CD1c-positive myeloid dendritic cell (primary cell): ENCODE results near the gene MAPK4.
"Not testable (repeated sequence)": the region's sequence is repeated elsewhere in the genome, so short reads cannot be mapped to it uniquely, and the experiment has no call there.

Source experiments
- DNase-seq: peaks from one replicate; pipeline ENCODE4 v3.0.0-alpha.2; 2016; ENCODE audit errors: extremely low spot score

Gene MAPK4

DNA sequence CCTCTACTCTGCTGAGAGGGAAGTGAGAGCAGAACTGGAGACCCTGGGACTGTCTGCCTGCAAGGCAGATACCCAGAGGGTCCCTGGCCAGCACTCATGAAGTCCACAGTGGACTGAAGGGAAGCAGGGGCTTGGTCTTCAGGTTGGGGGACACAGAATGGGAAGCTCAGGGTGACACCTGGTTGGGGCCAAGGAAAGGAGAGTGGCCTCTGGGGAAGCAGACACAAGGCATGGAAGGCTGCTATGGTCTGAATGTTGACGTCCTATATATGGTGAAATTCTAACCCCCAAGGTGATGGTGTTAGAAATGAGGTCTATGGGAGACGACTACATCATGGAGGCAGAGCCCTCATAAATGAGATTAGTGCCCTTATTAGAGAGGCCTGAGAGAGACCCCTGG, 190.7 kb downstream of the MAPK4 start:
- DNase-seq = no peak

DNA sequence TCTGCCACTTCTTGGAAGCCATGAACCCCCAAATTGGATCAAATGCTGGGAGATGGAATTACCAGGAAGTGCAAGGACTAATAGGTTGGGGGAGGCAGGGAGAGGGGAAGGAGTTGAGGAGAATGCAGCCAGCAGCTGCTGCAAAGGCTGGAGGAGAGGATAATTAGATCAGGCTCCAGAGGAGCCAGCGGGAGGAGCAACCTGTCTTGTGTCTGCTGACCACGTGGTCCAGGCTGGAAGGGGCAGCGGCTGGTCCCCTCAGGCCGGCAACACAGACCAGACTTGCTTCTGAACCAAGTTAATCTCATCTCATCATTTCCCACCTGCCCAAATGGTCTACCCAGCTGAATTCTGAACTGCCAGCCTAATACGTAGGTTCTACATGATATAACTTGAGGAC, 191.6 kb downstream of the MAPK4 start:
- no peak for DNase-seq

DNA sequence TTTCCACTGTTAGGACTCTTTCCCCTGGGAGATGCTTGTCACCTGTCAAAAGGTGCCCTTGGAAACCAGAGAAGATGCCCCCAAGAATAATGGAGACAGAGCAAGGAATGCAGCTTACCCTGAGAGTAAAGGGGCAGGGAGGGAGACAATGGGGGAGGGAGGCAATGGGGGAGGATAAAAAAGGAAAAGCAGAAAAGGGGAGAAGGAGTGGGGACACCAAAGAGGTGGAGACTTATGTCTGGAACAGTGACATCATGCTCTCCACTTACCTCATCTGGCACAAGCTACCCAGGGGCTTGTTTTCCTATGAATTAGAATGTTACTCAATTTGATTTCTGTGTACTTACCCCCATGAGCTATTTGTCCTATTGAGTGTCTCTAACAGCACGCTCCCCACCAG, 192.1 kb downstream of the MAPK4 start:
- no peak for DNase-seq

DNA sequence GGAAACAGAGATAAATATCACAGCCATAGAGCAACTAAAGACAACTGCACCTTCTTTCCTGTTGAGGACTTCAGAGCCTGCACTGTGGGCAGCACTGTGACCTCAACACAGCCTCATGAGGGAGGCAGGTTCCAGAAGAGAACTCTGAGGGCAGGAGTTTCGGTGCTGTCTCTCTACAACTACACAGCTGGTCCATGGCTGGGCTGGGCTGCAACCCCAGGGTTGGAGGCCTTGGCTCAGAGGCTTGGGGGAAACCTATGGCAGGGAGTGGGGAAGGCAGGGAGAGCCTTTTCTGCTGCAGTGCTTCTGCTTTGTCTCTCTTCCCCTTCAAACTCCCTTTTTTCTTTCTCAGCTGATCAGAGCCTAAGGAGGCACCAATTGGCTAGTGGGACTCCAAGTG, 193.4 kb downstream of the MAPK4 start:
- no peak for DNase-seq

DNA sequence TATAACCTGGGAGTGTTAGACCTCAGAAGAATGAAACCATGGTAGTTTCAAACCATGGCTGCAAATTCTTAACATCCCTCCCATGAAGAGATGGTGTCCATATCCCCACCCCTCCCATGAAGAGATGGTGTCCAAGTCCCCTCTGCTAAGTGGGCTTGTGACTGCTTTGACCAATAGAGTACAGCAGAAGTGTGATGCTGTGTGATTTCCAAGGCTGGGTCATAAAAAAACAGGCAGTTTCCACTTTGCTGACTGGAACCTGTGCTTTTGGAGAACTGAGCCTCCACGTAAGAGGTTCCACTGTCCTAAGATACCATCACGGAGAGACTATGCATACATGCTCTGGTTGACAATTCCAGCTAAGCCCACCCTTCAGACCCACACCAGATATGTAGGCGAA, 194.4 kb downstream of the MAPK4 start:
- no peak for DNase-seq

DNA sequence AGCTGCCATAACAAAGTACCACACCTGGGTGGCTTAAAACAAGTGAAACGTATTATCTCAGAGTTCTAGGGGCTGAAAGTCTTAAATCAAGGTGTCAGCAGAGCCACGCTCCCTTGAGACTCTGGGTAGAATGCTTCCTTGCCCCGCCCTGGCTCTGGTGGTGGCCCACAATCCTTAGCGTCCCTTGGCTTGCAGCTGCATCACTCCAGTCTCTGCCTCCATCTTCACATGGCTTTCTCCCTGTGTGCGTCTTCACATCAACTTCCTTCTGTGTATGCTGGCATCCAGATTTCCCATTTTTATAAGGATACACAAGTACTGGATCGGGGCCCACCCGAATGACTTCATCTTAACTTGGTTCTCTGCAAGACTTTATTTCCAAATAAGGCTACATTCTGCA, 197.5 kb downstream of the MAPK4 start:
- DNase-seq = no peak

DNA sequence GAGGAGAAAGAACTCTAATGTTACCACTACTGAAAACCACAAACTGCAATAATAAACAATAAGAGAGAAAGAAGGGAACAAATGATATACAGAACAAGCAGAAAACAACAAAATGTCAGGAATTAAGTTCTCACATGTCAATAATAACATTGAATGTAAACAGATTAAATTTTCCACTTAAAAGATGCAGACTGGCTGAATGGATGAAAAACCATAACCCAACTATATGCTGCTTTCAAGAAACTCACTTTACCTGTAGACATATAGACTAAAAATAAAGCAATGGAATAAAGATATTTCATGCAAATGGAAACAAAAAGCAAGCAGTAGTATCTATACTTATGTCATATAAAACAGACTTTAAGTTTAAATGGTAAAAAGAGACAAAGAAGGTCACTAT, 209.6 kb downstream of the MAPK4 start:
- DNase-seq = no peak

DNA sequence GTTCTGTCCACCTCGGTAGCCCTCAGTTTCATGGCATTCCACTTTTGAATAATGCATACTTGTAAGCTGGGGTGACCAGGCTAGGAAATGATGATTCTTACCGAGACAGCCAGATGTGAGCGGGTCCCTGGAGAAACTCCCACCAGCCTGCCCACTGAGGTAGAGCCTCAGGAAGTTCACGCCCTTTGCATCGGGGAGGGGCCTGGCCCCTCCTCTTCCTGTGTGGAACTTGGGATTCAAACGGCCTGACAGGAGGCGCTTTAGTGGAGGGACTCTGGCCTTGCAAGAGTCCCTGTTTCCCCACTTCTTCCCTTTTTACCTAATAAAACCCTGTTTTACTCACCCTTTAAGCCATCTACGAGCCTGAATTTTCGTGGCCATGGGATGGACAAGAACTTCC, 215.3 kb downstream of the MAPK4 start:
- DNase-seq = no peak

DNA sequence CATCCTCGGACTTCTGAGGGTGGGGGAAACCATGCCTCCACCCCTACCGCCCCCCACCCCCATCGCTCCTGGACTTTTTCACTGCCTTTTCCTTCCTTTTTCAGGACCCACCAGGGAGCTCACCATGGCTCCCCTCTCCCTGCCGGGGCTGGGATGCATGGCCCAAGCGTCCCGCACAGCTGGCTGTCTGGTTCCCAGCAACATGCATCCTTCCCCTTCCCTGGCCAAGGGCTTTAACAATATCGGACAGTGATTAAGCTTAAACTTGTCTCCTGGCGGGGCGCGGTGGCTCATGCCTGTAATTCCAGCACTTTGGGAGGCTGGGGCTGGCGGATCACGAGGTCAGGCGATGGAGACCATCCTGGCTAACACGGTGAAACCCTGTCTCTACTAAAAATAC, 215.8 kb downstream of the MAPK4 start:
- no peak for DNase-seq

DNA sequence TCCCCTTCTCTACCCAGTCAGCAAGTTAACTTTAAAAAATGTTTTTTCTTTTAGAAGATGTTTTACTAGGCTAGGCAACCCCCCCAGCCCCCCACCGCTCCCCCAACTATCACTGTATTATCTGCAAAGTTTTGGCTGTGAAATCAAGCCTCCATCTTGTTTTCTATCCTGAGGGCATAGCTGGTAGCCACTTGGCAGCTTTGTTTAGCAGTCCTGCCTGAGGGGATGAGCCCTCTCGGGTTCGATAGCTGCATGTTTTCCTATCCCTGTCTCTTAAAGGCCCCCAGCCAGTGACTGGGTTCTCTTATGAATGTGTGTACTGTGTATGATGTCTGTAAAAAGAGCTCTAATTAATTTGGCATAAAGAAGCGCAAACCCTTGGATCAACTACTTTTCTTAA, 216.5 kb downstream of the MAPK4 start:
- no peak for DNase-seq

DNA sequence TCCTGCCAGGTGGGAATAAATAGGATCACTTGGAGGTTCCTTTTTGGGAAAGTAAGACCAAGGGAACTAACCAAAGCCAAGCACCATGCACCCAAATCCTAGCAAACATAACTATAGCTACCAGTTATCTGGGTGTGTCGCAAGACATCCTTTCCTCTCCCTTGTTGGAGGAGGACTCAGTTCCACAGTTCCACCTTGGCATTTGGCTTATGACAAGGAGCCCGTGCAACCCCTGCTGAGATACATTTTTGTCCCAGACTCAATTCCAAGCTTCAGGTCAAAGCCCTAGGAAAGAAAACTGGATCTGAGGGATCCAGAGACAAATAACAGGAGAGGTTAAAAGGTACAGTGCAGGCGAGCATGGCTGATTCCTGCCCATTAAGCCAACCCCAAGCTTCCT, 219.1 kb downstream of the MAPK4 start:
- not testable (repeated sequence) for DNase-seq
